NT2/D1 (cell line): Measurements from ENCODE around the gene ANK3.

ENCODE experiments used
- SUZ12 ChIP-seq: IDR thresholded peaks from 2 replicates; pipeline ENCODE4 v1.6.1; 2011; ENCODE audit not compliant: insufficient read length, insufficient read depth; ENCODE audit errors: extremely low read depth
- YY1 ChIP-seq: IDR thresholded peaks from 2 replicates; pipeline ENCODE4 v1.6.1; 2011; ENCODE audit not compliant: insufficient read length, insufficient read depth
- ZNF274 ChIP-seq: IDR thresholded peaks from 2 replicates; pipeline ENCODE4 v1.6.1; 2011; ENCODE audit warnings: mild to moderate bottlenecking, low read depth, low read length

DNA sequence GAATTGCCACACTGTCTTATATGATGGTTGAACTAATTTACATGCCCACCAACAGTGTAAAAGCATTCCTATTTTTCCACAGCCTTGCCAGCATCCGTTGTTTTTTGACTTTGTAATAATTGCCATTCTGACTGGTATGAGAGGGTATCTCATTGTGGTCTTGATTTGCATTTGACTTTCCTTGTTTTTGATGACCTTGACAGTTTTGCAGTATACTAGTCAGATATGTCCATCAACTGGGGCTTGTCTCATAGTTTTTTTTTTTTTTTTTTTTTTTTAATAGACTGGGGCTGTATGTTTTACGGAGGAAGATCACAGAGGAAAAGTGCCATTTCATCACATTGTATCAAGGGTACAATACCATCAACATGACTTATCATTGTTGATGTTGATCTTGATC is 220.6 kb downstream of the ANK3 start:
- TF ChIP-seq YY1 (no peak), ZNF274 (no peak), SUZ12 (no peak)
